ENCODE data around the gene RAB14. TPM values are rescaled to one million over a fixed set of nuclear protein-coding genes. Genes with fewer than 3 reads are reported as not detected.

The RAB14 gene
- total RNA-seq, 2 experiments from 2014 or later: 58.2 to 58.5 TPM

DNA sequence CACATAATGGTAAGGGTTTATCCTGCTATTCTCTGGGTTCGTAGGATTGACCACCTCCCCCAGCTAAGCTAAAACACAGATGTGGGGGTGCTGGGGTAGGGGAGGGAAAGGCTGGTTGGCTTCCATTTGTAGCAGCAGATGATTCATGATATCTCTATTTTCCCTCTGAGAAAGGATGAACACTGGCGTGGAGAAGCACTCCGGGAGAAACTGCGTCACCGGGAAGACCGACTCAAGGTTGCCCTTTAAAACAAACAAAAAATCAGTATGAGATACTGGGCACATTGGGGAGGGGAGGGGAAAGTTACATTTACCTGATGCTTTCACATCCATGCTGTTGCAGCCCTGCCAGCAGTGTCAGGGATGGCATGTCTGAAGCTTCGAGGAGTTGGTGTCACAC is 28.2 kb downstream of the RAB14 start:
- H3K36me3 Mint-ChIP-seq: peaks cover 64% of the 10 kb centered on the region
- no peak for DNase-seq
- no peaks in the 10 kb centered on the region for H3K9me3 Mint-ChIP-seq
- no peak overlapping the region for H3K27ac Mint-ChIP-seq
- H3K27me3 Mint-ChIP-seq: no peaks in the 10 kb centered on the region
- ChIA-PET CTCF (interaction anchor here (1.3 to 1.4 kb wide), 3 partner anchors 105 to 146 kb away, joined by 3 to 5 read pairs (median 4); no protein-coding TSS in a partner anchor), POLR2A (no interaction called here)
- intact Hi-C loops (cut with micrococcal nuclease): no loop called here
- H3K4me1 Mint-ChIP-seq (ENCODE audit: low read depth): peaks cover 9% of the 10 kb centered on the region
- H3K4me3 Mint-ChIP-seq: no peak overlapping the region

DNA sequence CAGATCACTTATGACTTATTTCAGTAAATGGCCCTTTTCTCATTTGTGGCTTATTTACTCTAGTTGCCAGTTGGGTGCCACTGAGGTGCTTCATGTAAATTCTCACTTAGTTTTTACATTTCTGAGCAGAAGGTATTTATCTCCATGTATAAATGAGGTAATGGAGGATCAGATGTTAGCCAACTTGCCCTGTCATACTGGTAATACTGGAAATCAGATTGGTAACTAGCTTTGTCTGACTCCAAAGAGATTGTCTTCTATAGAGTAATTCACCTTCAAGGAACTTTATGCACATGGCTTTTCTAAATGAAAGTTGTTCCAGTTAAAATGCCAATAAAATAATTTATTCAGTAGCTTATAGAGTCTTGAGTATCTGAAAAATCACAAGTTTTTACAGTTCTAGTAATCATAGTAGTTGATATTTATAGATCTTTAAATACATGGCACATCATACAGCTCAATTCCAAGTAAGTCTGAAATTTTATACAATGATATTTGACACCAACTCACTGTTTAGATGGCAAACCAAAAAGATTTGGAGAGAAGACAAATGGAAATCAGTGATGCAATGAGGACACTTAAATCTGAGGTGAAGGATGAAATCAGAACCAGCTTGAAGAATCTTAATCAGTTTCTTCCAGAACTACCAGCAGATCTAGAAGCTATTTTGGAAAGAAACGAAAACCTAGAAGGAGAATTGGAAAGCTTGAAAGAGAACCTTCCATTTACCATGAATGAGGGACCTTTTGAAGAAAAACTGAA is 28.8 kb downstream of the RAB14 start:
- intact Hi-C loops (cut with micrococcal nuclease): no loop called here
- Mint-ChIP-seq H3K27me3 (no peaks in the 10 kb centered on the region), H3K4me3 (no peak overlapping the region), H3K27ac (peak overlapping the region; percentile 70), H3K36me3 (peaks cover 61% of the 10 kb centered on the region), H3K9me3 (no peaks in the 10 kb centered on the region), H3K4me1 (ENCODE audit: low read depth) (peaks cover 15% of the 10 kb centered on the region)
- ChIA-PET CTCF (interaction anchor here (1.0 to 1.4 kb wide), 5 partner anchors 11 to 147 kb away, joined by 3 to 5 read pairs (median 4); no protein-coding TSS in a partner anchor), POLR2A (no interaction called here)
- DNase-seq: no peak

DNA sequence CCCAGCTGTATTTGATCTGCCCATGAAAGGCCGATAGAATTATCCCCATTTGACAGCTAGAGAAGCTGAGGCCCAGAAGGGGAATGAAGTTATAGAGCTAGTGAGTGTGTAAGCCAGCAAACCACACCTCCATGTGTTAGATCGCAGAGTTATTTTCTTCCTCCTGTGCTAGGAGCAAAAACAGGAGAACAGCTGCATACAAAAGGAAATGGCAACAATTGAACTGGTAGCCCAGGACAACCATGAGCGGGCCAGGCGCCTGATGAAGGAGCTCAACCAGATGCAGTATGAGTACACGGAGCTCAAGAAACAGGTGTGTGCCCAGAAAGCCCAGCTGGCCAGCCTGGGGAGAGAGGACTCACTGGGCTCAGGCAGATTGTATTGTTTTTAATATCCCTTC is 30.4 kb downstream of the RAB14 start:
- ChIA-PET POLR2A (no interaction called here), CTCF (interaction anchor here (0.7 to 1.0 kb wide), 2 partner anchors 12 to 14 kb away, joined by 3 read pairs; no protein-coding TSS in a partner anchor)
- no peak overlapping the region for H3K4me3 Mint-ChIP-seq
- H3K27me3 Mint-ChIP-seq: no peaks in the 10 kb centered on the region
- DNase-seq: no peak
- H3K36me3 Mint-ChIP-seq: peaks cover 64% of the 10 kb centered on the region
- H3K4me1 Mint-ChIP-seq (ENCODE audit: low read depth): peaks cover 18% of the 10 kb centered on the region
- no peak overlapping the region for H3K27ac Mint-ChIP-seq
- H3K9me3 Mint-ChIP-seq: no peaks in the 10 kb centered on the region
- intact Hi-C loops (cut with micrococcal nuclease): no loop called here

DNA sequence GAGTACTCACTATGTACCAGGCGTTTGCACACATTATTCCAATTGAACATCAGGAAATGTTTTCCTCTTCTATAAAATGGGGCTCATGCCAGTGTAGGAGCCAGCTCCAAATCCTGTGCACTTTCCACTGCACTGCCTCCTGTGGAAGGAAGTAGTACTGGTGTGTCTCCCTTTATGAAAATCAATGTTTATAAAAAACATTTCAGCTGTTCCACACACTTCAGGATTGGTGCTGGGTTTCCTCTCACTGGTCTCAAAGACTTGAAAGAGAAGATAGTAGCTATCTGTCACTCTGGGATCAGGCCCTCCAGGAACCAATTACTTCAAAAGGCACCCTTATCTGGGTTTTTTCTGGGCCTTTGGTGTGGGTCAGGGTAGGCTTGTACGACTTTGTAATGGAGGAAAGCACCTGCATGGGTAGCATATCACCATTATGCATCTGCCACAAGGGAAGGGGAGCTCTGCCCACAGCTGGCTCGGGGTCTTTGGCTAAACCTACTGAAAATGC is 32.5 kb downstream of the RAB14 start:
- no peaks in the 10 kb centered on the region for H3K27me3 Mint-ChIP-seq
- ChIA-PET CTCF (interaction anchor here (1.1 to 2.3 kb wide), 11 partner anchors 8 to 183 kb away, joined by 3 to 10 read pairs (median 4); no protein-coding TSS in a partner anchor), POLR2A (interaction anchor here (1.4 kb wide), 1 partner anchor 10 kb away, joined by 3 read pairs; no protein-coding TSS in a partner anchor)
- H3K4me3 Mint-ChIP-seq: no peak overlapping the region
- peaks cover 18% of the 10 kb centered on the region for H3K4me1 Mint-ChIP-seq (ENCODE audit: low read depth)
- H3K36me3 Mint-ChIP-seq: peaks cover 60% of the 10 kb centered on the region
- peak; percentile 29 for DNase-seq
- peak overlapping the region; percentile 61 for H3K27ac Mint-ChIP-seq
- H3K9me3 Mint-ChIP-seq: no peaks in the 10 kb centered on the region
- intact Hi-C loops (cut with micrococcal nuclease): loop anchor here (10.0 kb wide), 1 partner anchor 184 kb away; no protein-coding TSS in a partner anchor

DNA sequence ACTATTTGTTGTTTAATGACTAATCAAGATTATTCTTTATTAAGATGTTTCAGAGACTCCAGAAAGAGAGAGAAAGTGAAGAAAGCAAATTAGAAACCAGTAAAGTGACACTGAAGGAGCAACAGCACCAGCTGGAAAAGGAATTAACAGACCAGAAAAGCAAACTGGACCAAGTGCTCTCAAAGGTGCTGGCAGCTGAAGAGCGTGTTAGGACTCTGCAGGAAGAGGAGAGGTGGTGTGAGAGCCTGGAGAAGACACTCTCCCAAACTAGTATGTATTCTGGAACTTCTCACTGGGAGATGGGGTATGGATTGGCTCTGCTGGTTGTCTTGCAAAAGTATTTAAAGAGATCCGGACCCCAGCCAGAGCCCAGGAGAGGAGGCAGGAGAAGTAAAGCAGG is 33.6 kb downstream of the RAB14 start:
- peak overlapping the region; percentile 6 for H3K27ac Mint-ChIP-seq
- CTCF ChIA-PET: interaction anchor here (1.1 to 2.3 kb wide), 5 partner anchors 10 to 187 kb away, joined by 3 to 10 read pairs (median 4); no protein-coding TSS in a partner anchor
- no peaks in the 10 kb centered on the region for H3K9me3 Mint-ChIP-seq
- no peaks in the 10 kb centered on the region for H3K27me3 Mint-ChIP-seq
- peaks cover 50% of the 10 kb centered on the region for H3K36me3 Mint-ChIP-seq
- POLR2A ChIA-PET: no interaction called here
- intact Hi-C loops (cut with micrococcal nuclease): loop anchor here (10.0 kb wide), 1 partner anchor 183 kb away; no protein-coding TSS in a partner anchor
- peaks cover 18% of the 10 kb centered on the region for H3K4me1 Mint-ChIP-seq (ENCODE audit: low read depth)
- DNase-seq: no peak
- H3K4me3 Mint-ChIP-seq: no peak overlapping the region

DNA sequence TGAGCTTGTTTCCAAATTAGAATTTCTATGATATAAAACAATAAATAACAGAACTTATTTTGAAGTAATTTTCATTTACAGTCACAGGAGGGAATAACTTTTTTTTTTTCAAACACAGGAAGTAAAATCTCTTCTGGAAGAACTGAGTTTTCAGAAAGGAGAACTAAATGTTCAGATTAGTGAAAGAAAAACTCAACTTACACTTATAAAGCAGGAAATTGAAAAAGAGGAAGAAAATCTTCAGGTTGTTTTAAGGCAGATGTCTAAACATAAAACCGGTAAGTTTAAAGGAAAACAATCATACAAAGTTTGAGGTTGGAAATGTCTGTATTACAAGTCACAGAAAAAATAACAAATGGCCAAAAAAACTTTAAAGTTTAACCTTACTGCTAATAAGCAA is 41.6 kb downstream of the RAB14 start:
- Mint-ChIP-seq H3K4me3 (no peak overlapping the region), H3K36me3 (peaks cover 59% of the 10 kb centered on the region), H3K27me3 (no peaks in the 10 kb centered on the region), H3K27ac (peak overlapping the region; percentile 67), H3K9me3 (no peaks in the 10 kb centered on the region), H3K4me1 (ENCODE audit: low read depth) (peaks cover 17% of the 10 kb centered on the region)
- ChIA-PET POLR2A (interaction anchor here (1.5 kb wide), 1 partner anchor 10 kb away, joined by 3 read pairs; no protein-coding TSS in a partner anchor), CTCF (interaction anchor here (0.9 kb wide), 1 partner anchor 79 kb away, joined by 5 read pairs; no protein-coding TSS in a partner anchor)
- no peak for DNase-seq
- intact Hi-C loops (cut with micrococcal nuclease): loop anchor here (10.0 kb wide), 1 partner anchor 175 kb away; no protein-coding TSS in a partner anchor

DNA sequence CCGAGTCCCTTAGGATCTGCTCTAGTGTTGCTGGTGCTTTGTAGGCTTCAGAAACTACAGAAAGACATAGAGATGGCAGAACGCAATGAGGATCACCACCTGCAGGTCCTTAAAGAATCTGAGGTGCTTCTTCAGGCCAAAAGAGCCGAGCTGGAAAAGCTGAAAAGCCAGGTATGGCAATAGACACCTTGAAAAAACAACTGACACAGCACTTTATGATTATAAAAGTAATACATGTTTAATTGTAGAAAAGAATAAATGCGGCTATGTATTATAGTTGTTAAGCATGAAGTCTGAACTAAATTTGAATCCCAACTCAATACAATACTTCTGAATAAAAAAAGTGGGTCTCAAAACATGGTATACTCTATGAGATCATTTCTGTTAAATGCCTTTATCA is 43.7 kb downstream of the RAB14 start:
- ChIA-PET POLR2A (no interaction called here), CTCF (interaction anchor here (1.1 to 1.8 kb wide), 2 partner anchors 11 to 14 kb away, joined by 3 to 10 read pairs; no protein-coding TSS in a partner anchor)
- Mint-ChIP-seq H3K27ac (no peak overlapping the region), H3K36me3 (peaks cover 59% of the 10 kb centered on the region), H3K4me1 (ENCODE audit: low read depth) (peaks cover 22% of the 10 kb centered on the region), H3K9me3 (no peaks in the 10 kb centered on the region), H3K27me3 (no peaks in the 10 kb centered on the region), H3K4me3 (no peak overlapping the region)
- intact Hi-C loops (cut with micrococcal nuclease): no loop called here
- no peak for DNase-seq

DNA sequence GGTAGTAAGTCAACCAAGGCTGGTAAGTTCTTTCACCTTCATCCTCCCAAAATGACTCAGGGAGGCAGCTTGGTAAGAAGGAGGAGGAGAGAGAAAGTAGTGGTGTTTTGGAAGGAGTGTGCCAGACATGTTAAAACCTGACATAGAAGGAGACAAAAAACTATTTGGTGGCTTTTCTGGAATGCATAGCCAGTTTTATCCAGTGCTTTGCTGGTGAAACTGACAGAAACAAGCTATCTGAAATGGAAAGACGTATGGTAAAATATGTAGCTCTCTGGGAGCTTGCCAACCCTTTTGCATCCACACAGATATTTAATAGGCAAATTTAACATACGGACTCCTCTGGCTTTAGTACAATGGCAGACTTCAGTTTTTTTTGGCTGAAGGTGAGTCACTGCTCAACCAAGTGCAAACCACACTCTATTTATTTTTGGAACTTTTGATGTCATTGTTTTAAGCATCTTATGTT is 45.4 kb downstream of the RAB14 start:
- CTCF ChIA-PET: interaction anchor here (2.2 to 2.5 kb wide), 2 partner anchors 13 to 175 kb away, joined by 6 to 7 read pairs; no protein-coding TSS in a partner anchor
- H3K36me3 Mint-ChIP-seq: peaks cover 62% of the 10 kb centered on the region
- H3K4me1 Mint-ChIP-seq (ENCODE audit: low read depth): peaks cover 24% of the 10 kb centered on the region
- intact Hi-C loops (cut with micrococcal nuclease): loop anchor here (1.0 kb wide), 1 partner anchor 35 kb away; no protein-coding TSS in a partner anchor
- no peaks in the 10 kb centered on the region for H3K9me3 Mint-ChIP-seq
- DNase-seq: no peak
- POLR2A ChIA-PET: no interaction called here
- H3K27me3 Mint-ChIP-seq: no peaks in the 10 kb centered on the region
- H3K27ac Mint-ChIP-seq: peak overlapping the region; percentile 90
- H3K4me3 Mint-ChIP-seq: peak overlapping the region; percentile 3

DNA sequence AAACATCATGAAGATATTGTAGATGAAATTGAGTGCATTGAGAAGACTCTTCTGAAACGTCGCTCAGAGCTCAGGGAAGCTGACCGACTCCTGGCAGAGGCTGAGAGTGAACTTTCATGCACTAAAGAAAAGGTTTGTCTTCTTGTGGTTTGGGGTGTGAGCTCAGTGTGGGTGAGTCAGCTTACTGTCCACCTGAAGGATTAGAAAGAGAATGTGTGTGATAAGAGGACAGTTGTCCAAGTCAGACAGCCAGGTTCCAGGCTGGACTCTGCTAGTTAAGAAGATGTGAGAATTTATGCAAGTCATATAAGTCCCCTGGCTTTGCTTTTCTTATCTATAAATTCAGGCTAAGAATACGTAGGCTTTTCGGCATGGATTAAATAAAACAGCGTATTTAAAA is 46.9 kb downstream of the RAB14 start:
- Mint-ChIP-seq H3K9me3 (no peaks in the 10 kb centered on the region), H3K4me1 (ENCODE audit: low read depth) (peaks cover 22% of the 10 kb centered on the region), H3K4me3 (no peak overlapping the region), H3K27me3 (no peaks in the 10 kb centered on the region), H3K36me3 (peaks cover 56% of the 10 kb centered on the region), H3K27ac (peak overlapping the region; percentile 30)
- intact Hi-C loops (cut with micrococcal nuclease): no loop called here
- POLR2A ChIA-PET: interaction anchor here (0.6 kb wide), 1 partner anchor 45 kb away, joined by 3 read pairs; no protein-coding TSS in a partner anchor
- CTCF ChIA-PET: interaction anchor here (2.5 kb wide), 1 partner anchor 15 kb away, joined by 7 read pairs; no protein-coding TSS in a partner anchor
- no peak for DNase-seq

DNA sequence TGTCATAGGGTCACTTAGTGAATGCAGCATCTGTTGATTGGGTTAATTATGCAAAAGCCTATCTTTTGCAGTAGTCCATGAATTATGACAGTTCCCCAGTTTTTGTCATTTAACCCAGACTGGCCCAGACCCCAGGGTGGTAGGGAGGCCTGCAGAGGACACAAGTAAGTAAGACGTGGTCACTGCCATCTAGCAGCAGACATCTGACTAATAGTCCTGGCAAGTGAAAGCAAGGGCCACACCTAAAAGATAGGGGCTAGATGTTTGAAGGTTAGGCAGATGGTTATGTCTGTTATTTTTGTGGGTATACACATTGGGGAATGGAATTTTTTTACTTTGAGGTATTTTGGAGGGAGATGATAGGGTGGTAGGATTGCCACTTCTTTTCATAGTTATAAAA is 48.0 kb downstream of the RAB14 start:
- DNase-seq: no peak
- Mint-ChIP-seq H3K4me1 (ENCODE audit: low read depth) (peaks cover 22% of the 10 kb centered on the region), H3K36me3 (peaks cover 55% of the 10 kb centered on the region), H3K27ac (no peak overlapping the region), H3K9me3 (no peaks in the 10 kb centered on the region), H3K27me3 (no peaks in the 10 kb centered on the region), H3K4me3 (no peak overlapping the region)
- intact Hi-C loops (cut with micrococcal nuclease): no loop called here
- ChIA-PET CTCF (no interaction called here), POLR2A (no interaction called here)

DNA sequence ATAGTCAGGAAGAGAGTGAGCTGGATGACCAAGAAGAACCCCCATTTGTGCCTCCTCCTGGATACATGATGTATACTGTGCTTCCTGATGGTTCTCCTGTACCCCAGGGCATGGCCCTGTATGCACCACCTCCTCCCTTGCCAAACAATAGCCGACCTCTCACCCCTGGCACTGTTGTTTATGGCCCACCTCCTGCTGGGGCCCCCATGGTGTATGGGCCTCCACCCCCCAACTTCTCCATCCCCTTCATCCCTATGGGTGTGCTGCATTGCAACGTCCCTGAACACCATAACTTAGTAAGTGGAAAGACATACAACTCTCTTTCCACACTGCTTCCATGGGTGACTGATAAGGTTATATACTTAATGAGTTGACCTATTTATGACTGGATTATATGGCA is 51.5 kb downstream of the RAB14 start:
- POLR2A ChIA-PET: no interaction called here
- intact Hi-C loops (cut with micrococcal nuclease): no loop called here
- Mint-ChIP-seq H3K27me3 (no peaks in the 10 kb centered on the region), H3K27ac (no peak overlapping the region), H3K4me3 (no peak overlapping the region), H3K9me3 (no peaks in the 10 kb centered on the region), H3K4me1 (ENCODE audit: low read depth) (peaks cover 13% of the 10 kb centered on the region), H3K36me3 (peaks cover 47% of the 10 kb centered on the region)
- DNase-seq: no peak
- CTCF ChIA-PET: interaction anchor here (1.0 kb wide), 1 partner anchor 16 kb away, joined by 3 read pairs; no protein-coding TSS in a partner anchor

DNA sequence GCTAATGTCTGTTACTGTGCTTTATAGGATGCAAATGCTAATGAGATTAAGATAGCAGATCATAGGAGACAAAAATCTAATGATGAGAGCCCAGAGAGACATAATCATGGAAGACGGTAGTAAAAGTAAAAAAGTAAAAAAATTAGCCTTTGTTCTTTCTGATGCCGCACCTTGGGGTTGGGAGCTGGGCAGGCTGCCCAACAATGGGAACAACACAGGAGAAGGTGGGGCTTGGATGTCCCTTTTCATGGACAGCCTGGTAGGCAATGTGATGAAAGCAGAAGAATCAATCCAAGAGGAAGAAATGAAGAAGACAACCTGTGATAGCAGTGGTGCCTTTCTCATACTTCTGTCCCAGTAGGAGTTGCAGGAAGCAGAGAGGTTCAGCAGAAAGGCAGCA is 57.2 kb downstream of the RAB14 start:
- no peak overlapping the region for H3K4me3 Mint-ChIP-seq
- H3K4me1 Mint-ChIP-seq (ENCODE audit: low read depth): peaks cover 7% of the 10 kb centered on the region
- H3K27me3 Mint-ChIP-seq: no peaks in the 10 kb centered on the region
- H3K9me3 Mint-ChIP-seq: no peaks in the 10 kb centered on the region
- H3K27ac Mint-ChIP-seq: no peak overlapping the region
- peaks cover 72% of the 10 kb centered on the region for H3K36me3 Mint-ChIP-seq
- no peak for DNase-seq
- POLR2A ChIA-PET: no interaction called here
- CTCF ChIA-PET: no interaction called here
- intact Hi-C loops (cut with micrococcal nuclease): no loop called here
